Suppressor macrophage (primary cell): ENCODE measurements around the gene RXRA.
"Not testable (repeated sequence)": the region's sequence is repeated elsewhere in the genome, so short reads cannot be mapped to it uniquely, and the experiment has no call there.

Experiments
- DNase-seq, 4 experiments: peaks; one replicate each; pipeline ENCODE4 v3.0.0-alpha.2; 2020 to 2022

Gene RXRA

DNA sequence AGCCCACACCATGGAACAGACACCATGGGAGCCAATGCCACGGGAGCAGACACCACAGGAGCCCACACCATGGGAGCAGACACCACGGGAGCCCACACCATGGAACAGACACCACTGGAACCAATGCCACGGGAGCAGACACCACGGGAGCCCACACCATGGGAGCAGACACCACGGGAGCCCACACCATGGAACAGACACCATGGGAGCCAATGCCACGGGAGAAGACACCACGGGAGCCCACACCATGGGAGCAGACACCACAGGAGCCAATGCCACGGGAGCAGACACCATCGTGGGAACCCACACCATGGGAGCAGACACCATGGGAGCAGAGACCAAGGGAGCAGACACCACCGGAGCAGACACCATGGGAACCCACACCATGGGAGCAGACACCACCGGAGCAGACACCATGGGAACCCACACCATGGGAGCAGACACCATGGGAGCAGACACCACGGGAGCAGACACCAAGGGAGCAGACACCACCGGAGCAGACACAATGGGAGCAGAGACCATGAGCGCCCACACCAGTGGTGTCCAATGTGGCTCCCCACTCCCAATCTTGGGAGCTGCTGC is 17.5 kb upstream of the RXRA start:
- not testable (repeated sequence) for DNase-seq

DNA sequence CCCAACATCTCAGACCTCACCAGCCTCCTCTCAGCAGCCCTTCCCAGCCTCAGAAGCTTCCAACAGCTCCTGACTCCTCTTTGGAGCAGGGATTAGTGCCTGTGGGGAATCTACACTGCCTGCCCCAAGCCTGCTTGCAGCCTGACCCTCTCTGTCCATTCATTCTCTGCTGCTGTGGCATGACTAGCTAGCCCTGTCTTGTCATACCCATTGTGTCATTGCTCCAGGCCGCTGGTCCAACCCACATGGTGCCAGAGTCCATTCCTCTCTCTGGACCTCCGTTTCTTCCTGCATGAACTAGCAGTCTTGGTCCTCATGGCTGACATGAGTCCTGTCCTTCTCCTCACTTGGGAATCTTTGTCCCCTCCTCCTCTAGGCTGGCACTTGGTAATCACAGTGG is 12.8 kb upstream of the RXRA start:
- no peak for DNase-seq

DNA sequence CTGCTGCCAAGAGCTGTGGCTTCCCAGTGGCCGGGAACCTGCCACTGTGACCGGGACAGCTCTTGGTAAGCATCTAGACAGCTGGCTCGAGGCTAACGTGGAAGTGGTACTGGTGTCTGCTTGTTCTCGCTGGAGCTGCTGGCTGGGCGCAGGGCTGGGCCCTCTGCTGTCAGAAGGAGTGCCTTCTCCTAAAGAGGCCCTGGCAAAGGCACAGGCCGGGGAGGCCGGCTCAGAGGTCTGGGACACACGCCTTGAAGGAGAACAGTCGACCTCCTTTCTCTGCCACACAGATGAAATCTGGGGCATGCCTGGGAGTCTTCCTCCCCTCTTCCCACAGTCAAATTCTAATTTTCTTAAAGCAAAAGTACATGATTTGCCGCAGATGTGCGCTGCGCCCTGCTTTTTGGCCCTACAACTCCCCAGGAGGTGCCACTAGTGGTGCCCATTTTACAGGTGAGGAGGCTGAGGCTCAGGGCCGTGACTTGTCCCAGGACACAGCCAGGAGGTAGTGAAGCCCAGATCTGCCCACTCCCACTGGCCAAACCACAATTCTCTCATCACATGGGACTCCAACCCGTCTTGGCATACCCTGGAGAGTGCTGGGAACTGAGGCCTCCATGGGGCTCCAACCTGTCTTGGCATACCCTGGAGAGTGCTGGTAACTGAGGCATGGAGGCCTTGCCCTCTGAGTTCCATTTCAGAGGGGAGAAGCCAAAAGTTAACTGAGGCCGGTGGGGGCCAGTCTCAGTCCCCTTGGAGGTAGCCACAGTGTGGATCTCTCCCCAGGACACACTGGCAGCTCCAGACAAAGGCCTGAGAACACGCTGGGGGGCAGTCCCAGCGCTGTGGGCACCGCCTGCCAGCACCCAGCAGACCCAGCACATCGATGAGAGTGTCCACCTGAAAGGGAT is 12.0 kb upstream of the RXRA start:
- no peak for DNase-seq

DNA sequence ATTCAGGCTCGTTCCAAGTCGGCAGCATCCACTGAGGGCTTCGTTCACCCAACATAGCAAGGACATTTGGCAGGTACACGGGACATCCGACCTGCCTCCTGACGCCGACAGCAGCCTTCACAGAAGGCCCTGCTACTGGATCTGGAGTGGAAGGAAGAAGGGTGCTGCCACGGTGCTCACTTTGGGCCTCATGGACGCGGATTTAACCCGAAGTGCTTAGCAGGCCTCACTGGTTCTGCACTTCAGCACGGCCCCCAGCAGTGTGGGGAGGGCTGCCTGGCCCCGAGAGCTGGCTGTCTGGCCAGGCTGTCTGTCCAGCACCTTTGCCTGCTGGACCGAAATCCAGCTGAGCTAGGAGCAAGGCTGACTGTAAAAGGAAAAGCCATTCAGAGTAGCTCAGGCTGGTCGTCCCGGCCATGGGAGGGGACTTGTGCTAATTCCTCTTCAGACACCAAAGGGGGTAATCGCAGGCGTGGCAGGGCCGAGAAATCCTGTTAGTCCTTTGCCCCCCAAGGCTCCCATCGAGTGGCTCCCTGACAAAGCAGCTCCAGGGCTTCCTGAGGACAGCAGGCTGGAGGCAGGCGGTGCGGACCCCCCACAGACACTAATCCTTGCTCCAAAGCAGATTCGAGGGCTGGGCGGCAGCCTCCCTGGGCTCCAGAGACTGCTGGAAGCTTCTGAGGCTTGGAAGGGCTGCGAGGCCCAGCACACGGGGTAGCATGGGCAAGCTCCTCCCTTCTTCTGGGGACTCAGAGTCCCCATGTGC is 11.1 kb upstream of the RXRA start:
- DNase-seq = no peak

DNA sequence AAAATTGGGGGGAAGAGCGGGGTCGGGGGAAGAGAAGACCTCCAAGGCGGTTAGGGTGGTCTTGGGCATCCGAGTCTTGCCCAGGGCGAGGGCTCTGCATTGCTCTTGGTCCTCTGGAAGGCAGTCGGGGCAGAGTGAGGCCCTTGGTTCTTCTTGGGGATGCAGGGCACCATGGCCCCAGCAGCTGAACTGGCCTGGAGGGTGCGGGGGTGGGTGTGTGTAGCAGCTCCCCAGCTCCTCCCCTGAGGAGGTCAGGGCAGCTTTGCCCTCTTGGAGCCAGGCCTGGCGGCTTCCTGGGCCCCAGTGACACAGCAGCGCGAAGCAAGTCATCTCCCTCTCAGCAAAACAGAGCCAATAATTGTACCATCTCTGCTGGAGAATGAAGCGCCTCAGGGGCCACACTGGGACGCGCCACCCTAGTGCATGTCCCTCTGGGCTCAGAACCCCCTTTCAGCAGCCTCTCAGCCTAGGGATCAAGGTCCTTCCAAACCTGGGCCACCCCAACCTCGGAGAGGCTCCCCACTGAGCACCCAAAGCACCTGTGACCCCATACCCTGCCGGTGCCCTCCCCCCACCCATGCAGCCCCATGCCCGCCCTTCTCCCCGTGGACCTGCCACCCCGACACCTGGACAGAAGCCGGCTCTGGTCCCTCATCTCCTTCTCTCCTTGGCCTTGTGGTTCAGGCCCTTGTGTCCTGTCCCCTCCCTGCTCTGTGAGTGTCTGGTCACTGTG is 10.4 kb upstream of the RXRA start:
- DNase-seq = no peak

DNA sequence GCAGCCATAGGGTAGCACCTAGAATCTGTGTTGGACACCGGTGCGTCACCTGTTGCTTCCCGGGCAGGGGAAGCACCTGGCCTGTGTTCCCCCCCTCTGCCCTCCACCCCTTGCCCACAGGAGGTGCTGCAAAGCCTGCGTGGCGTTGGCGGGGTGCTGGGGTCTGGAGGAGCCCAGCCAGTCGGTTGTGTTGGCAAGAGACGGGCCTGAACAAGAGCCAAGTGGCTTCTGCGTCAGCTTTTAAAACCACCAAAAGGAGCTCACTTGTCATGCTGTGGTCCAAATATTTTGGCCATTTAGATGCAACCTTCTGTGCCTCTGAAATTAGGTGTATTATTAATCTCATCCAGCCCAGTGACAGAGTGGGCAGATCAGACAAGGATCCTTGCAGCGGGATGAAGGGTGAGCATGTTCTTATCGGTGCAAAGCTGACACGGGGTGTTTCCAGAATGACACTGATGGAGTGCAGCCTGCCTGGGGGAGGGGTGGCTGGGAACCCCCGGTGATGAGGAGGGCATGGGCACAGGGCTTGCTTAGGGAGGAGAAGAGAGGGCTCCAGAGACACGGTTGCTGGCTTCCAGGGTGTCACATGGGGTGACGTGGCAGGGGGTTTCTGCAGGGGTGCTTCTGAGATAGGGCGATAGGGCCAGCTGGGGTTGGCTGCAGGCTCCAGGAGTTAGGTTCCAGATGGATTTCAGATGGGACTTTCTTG is 9.7 kb upstream of the RXRA start:
- DNase-seq = no peak

DNA sequence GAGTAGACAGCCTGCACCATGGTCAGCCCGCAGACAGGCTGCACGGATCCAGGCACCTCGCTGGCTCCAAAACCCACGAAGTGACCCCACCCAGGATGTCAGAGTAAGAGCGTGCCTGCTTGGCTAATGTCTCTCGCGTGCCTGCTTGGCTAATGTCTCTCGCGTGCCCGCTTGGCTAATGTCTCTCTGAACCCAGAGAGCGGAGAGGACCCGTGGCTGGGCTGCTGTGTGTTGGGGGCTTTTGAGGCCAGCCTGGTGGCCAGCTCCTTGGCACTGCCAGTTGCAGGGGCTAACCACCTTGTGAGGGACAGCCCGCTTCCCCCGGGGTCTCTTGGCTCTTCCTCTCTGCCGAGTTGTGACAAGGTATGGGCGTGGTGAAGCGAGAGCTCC is 8.9 kb upstream of the RXRA start:
- DNase-seq = no peak

DNA sequence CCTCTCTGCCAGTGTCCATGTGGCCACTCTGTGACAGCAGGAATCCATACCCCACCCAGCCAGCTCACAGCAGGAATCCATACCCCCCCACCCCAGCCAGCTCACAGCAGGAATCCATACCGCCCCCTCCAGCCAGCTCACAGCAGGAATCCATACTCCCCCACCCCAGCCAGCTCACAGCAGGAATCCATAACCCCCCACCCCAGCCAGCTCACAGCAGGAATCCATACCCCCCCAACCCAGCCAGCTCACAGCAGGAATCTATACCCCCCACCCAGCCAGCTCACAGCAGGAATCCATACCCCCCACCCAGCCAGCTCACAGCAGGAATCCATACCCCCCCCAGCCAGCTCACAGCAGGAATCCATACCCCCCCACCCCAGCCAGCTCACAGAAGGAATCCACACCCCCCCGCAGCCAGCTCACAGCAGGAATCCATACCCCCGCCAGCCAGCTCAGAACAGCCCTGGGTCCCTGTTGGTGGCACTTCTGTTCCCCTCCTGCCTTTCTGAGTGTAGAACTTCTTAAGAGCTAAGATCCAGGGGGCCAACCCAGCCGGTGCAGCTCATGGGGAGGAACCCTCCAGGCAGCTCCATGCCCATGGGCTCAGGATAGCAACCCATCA is 8.4 kb upstream of the RXRA start:
- DNase-seq = no peak

DNA sequence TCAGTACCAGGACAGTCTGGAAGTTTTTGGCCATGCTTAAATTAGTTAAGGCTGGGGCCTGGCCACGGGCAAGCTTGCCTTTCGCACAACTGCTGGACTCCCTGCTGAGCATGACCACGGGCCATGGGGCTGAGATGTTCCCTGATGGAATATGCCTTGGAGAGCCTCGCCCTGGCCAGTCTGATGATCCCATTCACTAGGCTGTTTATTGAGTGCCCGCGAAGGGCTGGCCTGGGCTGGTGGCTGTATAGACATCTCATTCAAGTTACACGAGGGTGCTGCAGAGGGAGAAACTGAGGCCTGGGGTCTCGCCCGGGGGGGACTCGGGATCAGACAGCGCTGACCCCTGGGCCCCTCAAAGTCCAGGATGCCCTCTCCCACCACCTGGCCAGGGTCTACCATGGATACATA is 7.8 kb upstream of the RXRA start:
- no peak for DNase-seq

DNA sequence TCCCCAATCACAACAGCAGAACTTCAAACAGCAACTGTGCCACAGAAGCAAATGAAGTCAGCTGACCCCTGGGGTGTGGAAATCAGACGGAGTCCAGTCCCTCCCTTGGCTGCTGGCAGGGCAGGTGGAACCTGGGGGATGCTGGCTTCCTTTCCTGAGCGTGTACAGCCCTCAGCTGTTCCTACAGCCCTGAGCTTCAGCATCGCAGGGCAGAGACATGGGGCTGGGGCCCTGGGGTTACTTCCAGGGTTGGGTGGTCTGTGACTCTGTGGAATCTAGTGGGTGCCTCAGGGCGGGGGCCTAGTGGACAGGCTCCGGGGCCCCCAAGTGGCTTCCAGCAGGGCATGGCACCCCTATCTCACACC is 7.3 kb upstream of the RXRA start:
- no peak for DNase-seq

DNA sequence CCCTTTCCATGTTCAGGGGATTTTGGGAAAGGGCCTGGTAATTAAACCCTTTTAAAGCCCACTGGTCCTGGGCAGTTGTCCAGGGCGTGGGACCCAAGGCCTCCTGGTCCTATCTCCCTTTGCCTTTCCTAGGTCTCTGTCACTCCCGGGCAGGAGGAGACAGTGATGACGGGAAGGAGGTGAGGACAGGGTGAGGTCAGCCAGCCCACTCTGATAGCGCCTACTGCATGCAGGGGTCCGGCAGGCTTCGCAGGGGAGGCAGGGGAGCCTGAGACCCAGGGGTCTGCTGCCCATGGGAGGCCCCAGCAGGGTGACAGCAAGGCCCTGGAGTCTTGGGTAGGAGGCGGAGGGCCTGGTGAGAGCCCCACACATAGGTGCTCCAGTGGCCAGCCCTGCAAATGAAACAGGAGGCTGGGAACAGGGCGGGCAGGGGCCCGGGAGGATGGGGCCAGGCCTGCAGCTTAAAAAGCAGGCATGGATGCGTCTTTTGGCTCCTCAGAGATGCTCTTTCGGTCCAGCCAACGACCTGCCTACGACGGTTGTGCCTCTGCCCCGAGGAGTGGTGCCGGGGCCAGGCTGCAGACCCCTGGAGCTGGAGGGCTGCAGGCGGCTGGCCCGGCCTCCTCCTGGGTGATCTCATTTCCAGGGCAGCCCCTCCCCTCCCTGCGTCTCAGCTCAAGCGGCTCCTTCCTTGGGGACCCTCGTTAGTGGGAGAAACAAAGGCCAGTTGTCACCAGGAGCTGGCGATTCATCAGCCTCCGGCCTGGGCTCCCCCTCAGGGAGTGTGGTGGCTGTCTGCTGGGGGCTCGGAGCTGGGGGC is 6.7 kb upstream of the RXRA start:
- no peak for DNase-seq

DNA sequence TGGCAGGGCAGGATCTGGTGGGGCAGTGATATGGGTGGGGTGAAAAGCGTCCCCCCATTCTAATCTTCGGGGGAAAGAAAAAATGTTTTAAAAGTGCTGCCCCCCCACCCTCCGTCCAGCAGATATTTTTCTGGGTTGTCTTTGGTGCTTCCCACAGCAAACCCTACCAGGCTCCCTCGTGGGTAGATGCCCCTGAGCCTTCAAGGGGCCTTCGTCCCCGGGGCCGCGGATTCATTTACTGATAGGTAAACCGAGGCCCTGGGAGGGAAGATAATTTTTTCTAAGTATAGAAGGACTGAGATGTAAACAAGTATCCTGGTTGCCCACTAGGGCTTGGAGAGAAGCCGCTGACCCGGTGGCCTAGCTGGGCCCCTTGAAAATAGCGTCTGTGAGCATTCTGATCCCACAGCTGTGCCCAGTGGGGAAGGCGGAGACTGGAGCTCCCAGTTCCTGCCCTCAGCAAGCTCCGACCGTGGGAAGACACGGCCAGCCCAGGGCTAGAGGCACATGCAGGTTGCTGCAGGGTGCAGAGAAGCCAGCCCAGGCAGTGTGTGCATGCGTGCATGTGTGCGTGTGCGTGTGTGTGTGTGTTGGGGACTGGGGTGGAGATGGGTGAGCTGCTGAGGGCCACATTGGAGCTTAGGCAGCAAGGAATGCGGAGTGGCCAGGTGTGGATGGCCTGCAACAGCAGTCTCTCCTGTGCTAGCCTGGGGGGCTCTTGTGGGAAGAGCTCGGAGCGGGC is 6.0 kb upstream of the RXRA start:
- DNase-seq = no peak

DNA sequence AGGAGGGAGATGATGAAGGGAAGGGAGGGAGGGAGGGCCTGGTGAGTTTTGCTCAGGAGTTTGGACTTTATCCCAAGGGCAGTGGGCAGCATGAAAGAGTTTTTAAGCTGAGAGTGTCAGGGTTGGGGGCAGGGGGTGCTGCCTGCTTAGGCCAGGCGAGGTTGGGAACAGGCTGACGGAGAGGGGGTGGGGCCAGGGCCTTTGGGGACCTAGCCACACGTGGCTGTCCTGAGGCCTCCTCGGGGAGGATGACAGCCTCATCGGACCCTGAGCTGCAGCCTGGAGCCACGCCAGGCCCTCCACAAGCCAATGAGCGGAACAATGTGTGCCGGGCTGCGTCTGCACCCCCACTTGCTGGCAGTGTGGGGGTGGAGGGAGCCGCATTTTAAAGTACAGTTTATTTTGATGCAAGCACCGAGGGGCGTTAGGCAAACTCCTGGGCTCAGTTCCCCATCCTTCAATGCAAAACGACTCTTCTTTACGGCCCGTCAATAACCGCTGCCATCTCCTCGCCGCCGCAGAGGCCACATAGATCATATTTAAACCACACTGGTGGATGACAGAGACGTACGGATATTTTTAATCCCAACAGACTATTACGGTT is 5.3 kb upstream of the RXRA start:
- DNase-seq = no peak

DNA sequence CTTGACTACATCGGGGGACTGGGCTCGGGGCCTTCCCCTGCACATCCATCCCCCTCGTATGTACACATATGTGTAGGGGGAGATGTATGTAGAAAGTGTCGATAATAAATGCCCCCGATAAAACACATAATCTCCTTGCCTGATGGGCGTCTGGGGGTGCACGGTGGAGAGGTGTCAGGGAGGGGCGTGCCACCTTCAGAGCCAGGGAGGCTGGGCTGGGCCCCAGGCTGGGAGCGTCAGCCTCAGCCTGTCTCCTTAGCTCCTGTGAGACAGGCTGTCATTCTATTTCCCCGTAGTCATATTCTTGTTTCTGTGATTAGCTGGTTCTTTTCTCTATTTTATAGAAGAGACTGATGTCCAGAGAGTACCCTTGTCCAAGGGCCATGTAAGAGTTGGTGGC is 4.7 kb upstream of the RXRA start:
- DNase-seq = no peak

DNA sequence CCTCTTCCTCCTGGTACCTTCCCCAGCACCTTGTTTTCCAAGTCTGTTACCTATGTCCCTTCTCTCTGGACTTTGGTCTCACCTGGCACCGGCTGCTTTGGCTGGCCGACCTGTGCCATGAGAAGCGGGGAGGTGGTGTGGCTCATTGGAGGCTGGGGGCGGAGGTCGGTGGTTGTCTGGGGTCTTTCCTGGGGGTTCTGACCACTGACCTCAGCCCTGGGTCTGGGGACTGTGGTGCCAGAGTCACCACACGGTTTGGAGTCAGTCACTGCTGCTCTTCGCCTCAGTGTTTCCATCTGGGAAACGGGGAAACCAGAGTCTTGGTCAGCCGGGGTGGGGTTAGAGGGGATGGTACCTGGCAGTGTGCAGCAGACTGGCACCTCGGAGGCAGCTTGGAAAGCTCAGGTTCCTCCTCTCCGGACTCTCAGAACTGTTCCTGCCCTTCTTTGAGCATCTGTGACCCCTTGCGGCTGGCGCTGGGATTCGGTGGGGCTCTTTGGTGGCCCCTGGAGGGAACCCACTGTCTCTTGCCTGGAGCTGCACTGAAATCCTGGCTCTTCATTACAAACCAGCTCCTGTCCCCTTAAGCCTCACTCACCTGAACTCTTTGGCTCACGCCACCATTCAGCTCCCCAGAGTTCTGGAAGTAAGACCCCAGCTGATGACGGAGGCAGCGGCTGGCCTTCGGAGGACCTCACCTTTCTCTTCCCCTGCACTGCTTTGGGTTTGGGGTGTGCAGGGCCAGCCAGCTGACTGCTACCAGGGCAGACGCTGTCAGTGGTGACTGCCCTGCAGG is 4.1 kb upstream of the RXRA start:
- DNase-seq = no peak

DNA sequence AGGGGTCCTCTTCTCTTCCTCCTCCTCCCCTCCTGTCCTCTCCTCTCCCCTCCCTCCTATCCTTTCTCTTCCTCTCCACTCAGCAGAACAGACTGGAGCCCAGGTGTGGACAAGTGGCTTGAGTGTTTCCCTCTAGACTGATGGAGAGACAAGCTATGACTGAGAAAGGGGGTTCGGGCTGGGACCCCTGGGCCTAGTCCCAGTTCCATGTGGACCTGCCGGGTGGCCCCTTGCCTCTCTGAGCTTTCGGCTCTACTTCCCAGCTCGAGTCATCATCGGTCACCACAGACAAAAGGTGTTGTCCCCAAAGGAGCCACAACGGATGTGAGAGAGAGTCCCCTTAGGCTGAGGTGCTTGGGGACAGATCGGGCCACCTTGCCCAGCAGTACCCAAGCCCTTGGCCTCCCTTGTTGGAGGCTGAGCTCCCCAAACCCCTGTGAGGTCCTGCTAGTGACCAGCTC is 3.4 kb upstream of the RXRA start:
- DNase-seq = no peak

DNA sequence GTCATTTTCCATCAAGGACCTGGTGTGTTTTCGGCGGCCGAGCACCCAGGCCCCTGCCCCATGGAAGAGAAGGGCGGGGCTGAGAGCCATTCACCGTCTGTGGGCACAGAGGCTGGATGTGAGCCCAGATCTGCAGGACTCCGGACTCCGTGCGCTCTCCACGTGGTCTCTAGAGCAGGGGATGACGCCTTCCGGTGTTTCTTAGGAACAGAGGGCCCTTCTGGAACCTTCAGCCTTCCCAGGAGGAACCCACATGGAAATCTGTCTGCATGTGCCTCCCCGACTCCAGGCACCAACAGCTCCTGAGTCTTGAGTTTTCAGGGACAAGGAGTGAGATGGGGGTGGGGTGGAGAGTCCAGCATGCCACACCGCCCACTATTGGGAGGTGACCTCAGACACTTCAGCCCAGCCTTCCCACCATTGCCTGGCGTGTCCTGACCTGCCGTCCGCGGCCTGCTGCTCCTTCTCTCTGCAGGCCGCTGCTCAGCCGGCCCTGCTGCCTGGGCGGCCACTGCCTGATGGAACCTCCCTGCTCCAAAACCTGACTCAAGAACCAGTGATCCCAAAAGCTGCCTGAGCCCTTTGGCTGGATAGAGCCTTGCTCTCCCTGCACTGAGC is 2.4 kb upstream of the RXRA start:
- DNase-seq = peak in 2 of 4 experiments; percentile 38 to 60
